IPS DF 6.9 (cell line): Measurements from ENCODE around the gene ALDH16A1.
A peak's percentile ranks its signal among the peaks of the same experiment; 100 is the strongest.

Source experiments
- DNase-seq: peaks from one replicate; pipeline ENCODE4 v3.0.0-alpha.2; 2013; ENCODE audit warnings: low read depth, low spot score
- H3K27ac ChIP-seq: one replicate; pipeline ENCODE4 v1.5.1; 2013; ENCODE audit warnings: low read length, control low read depth
- H3K27me3 ChIP-seq: 2 replicates; pipeline ENCODE4 v1.6.1; 2013; ENCODE audit warnings: mild to moderate bottlenecking, low read length; ENCODE audit not compliant: control insufficient read depth, insufficient read depth
- H3K36me3 ChIP-seq: 2 replicates; pipeline ENCODE4 v1.6.1; 2013; ENCODE audit warnings: low read length; ENCODE audit not compliant: control insufficient read depth, insufficient read depth
- H3K4me1 ChIP-seq: 2 replicates; pipeline ENCODE4 v1.6.1; 2013; ENCODE audit warnings: low read length; ENCODE audit not compliant: control insufficient read depth, insufficient read depth
- H3K4me3 ChIP-seq: 2 replicates; pipeline ENCODE4 v1.5.1; 2013; ENCODE audit warnings: mild to moderate bottlenecking, low read length
- H3K9me3 ChIP-seq: 2 replicates; pipeline ENCODE4 v1.6.1; 2013; ENCODE audit warnings: low read length, inconsistent platforms; ENCODE audit not compliant: control insufficient read depth, insufficient read depth
- WGBS: extraction: QIAGEN DNeasy Blood & Tissue Kit; methylation state at CpG from one replicate; pipeline ENCODE4 v1.1.7; 2013; ENCODE audit warnings: mixed read lengths, missing lambda C conversion rate; ENCODE audit not compliant: insufficient read length, insufficient coverage; 5-methylcytosine and 5-hydroxymethylcytosine counted together

Gene ALDH16A1

GRCh38 chr19:49475191-49475917, 22.3 kb downstream of the ALDH16A1 start:
- no peak for DNase-seq
- no peak overlapping the region for H3K27ac ChIP-seq
- no peaks in the 10 kb centered on the region for H3K9me3 ChIP-seq
- no peak overlapping the region for H3K4me3 ChIP-seq
- no CpG with 5 or more reads among the region's 15 CpGs for WGBS
- H3K4me1 ChIP-seq, result 0 out of 2 replicates have a peak, but pooled peaks cover 2% of the 10 kb centered on the region
- H3K36me3 ChIP-seq, result no peaks in the 10 kb centered on the region
- no peaks in the 10 kb centered on the region for H3K27me3 ChIP-seq

GRCh38 chr19:49475995-49476880, 23.2 kb downstream of the ALDH16A1 start:
- peak; percentile 80 for DNase-seq
- Histone ChIP-seq H3K36me3 (no peaks in the 10 kb centered on the region), H3K27me3 (no peaks in the 10 kb centered on the region), H3K9me3 (no peaks in the 10 kb centered on the region), H3K4me1 (0 out of 2 replicates have a peak, but pooled peaks cover 2% of the 10 kb centered on the region), H3K4me3 (no peak overlapping the region), H3K27ac (no peak overlapping the region)
- no CpG with 5 or more reads among the region's 27 CpGs for WGBS

GRCh38 chr19:49479975-49480628, 27.1 kb downstream of the ALDH16A1 start:
- H3K4me1 ChIP-seq, result 0 out of 2 replicates have a peak, but pooled peaks cover 2% of the 10 kb centered on the region
- no peaks in the 10 kb centered on the region for H3K36me3 ChIP-seq
- H3K27ac ChIP-seq, result no peak overlapping the region
- no CpG with 5 or more reads among the region's 14 CpGs for WGBS
- H3K9me3 ChIP-seq, result no peaks in the 10 kb centered on the region
- no peaks in the 10 kb centered on the region for H3K27me3 ChIP-seq
- DNase-seq, result no peak
- no peak overlapping the region for H3K4me3 ChIP-seq

DNA sequence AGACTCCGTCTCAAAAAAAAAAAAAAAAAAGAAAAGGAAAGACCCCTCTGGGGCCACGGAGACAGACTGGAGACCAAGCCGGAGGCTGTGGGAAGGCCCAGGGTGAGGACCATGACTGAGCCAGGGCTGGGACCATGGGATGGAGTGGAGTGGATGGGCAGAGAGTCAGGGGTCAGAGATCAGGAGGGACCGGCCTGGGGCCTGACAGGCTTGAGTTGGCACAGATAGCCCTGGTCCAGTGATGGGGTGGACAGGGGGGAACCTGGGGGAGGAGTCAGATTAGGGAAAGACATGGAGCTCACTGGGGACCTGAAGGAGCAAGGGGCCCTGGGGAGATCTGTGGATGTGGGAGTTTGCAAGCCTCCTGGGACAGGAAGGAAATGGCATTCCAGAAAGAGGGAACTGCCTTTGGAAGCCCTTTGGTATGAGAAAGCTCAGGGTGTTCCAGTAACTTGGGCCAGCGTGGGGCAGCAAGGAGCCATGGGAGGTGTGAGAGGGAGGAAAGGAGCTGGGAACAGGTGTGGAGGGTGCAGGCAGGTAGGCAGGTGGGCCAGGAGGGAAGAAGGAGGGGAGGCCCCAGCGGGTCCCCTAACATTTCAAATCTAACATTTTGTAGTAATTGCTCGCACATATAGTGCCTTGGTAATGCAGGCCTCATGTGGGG, 28.1 kb downstream of the ALDH16A1 start:
- no CpG with 5 or more reads among the region's 7 CpGs for WGBS
- Histone ChIP-seq H3K36me3 (no peaks in the 10 kb centered on the region), H3K4me3 (no peak overlapping the region), H3K9me3 (no peaks in the 10 kb centered on the region), H3K27ac (no peak overlapping the region), H3K27me3 (no peaks in the 10 kb centered on the region), H3K4me1 (0 out of 2 replicates have a peak, but pooled peaks cover 2% of the 10 kb centered on the region)
- no peak for DNase-seq

- Histone ChIP-seq H3K4me3 (no peak overlapping the region), H3K36me3 (peaks cover 24% of the 10 kb centered on the region), H3K9me3 (no peaks in the 10 kb centered on the region), H3K4me1 (no peaks in the 10 kb centered on the region), H3K27ac (no peak overlapping the region), H3K27me3 (no peaks in the 10 kb centered on the region)
- no CpG with 5 or more reads among the region's 7 CpGs for WGBS
- no peak for DNase-seq
Observed at GRCh38 chr19:49486232-49486631, 33.2 kb downstream of the ALDH16A1 start.

DNA sequence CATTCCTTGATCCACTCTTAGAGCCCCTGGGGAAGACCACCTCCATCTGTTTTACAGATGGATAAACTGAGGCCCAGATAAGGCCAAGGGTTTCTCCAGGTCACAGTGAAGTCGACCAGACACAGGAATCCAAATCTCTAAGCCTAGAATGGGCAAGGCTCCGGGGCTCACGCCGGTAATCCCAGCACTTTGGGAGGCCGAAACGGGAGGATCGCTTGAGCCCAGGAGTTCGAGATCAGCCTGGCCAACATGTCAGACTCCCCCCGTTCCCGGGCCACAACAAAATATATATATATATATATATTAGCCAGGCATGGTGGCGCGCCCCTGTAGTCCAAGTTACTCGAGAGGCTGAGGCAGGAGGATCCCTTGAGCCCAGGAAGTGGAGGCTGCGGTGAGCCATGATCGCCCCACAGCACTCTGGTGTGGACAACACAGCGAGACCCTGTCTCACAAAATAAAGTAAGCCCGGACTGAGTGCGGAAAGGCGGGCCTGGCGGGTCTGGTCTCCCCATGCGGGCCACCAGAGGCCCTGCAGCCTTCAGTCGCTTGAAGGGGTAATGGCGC, 33.8 kb downstream of the ALDH16A1 start:
- no peaks in the 10 kb centered on the region for H3K4me1 ChIP-seq
- no CpG with 5 or more reads among the region's 23 CpGs for WGBS
- no peaks in the 10 kb centered on the region for H3K9me3 ChIP-seq
- no peak overlapping the region for H3K4me3 ChIP-seq
- H3K27me3 ChIP-seq, result no peaks in the 10 kb centered on the region
- no peak for DNase-seq
- H3K27ac ChIP-seq, result no peak overlapping the region
- H3K36me3 ChIP-seq, result peaks cover 29% of the 10 kb centered on the region

GRCh38 chr19:49487277-49488045, 34.4 kb downstream of the ALDH16A1 start, which contains the start of gene RPL13A:
TSS of gene RPL13A (plus strand) at chr19:49487608. CDS start at chr19:49487630, 22 bp downstream.
- no peaks in the 10 kb centered on the region for H3K27me3 ChIP-seq
- peak within 1 kb of the TSS; percentile 99 for H3K4me3 ChIP-seq
- peaks cover 35% of the 10 kb centered on the region for H3K36me3 ChIP-seq
- no peak within 1 kb of the TSS for H3K27ac ChIP-seq
- no CpG with 5 or more reads among the region's 57 CpGs for WGBS
- no peaks in the 10 kb centered on the region for H3K4me1 ChIP-seq
- H3K9me3 ChIP-seq, result no peaks in the 10 kb centered on the region
- peak; percentile 100 for DNase-seq

DNA sequence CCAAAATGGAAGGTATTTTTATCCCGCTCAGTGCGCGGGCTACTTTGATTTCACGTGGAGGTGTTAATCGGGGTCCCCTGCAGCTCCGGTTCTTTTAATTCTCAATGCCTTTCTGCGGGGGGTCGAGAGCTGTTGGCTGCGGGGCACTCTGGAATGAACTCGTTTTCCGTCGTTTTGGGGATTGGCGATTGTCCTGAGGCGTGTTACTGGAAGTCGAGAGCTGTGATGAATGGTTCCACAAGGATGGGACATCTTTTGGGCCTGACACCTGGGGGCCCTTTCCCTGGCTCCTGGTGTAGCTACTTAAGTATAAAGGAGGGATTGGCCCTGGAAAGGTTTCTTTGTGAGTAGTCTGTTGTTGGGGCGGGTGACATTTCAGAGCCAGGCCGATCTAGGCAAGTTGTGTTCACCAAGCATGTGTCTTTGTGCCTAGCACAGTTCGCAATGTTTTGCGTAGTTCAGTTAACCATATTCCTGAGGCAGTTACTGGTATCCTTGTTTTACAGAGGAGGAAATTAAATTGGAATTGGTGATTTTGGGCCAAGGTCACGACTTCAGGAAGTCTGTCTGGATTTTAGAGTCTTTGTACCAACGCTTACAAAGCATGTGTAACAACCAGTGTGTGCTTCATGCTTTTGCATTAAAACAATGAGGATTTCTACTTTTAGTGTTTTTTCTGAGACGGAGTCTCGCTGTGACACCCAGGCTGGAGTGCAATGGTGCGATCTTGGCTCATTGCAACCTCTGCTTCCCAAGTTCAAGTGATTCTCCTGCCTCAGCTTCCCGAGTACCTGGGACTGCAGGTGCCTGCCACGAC, 35.2 kb downstream of the ALDH16A1 start:
- Histone ChIP-seq H3K4me1 (no peaks in the 10 kb centered on the region), H3K27ac (no peak overlapping the region), H3K4me3 (peak overlapping the region; percentile 99), H3K9me3 (no peaks in the 10 kb centered on the region), H3K27me3 (no peaks in the 10 kb centered on the region), H3K36me3 (peaks cover 38% of the 10 kb centered on the region)
- DNase-seq, result no peak
- WGBS, result no CpG with 5 or more reads among the region's 26 CpGs
